Gastrocnemius medialis (tissue), 4 donors: ENCODE measurements around the gene SSC4D.
"Not testable (repeated sequence)": the region's sequence is repeated elsewhere in the genome, so short reads cannot be mapped to it uniquely, and the experiment has no call there.

Experiments
- POLR2A ChIP-seq, 2 donors: fragments of 450-650 bp; IDR thresholded peaks; one replicate each; pipeline ENCODE4 v1.6.1; 2017; ENCODE audit warnings: antibody characterized with exemption in 2 of 2, mild to moderate bottlenecking in 2 of 2, moderate library complexity in 2 of 2
- TF ChIP-seq, protein P1 (sequence below), 5 experiments: fragments of 450-650 bp in 3 of 5; fragments of 200-600 bp in 2 of 5; sonication (generic) in 2 of 5; IDR thresholded peaks in 4 of 5; conservative IDR thresholded peaks in 1 of 5; 1 replicate in 4 of 5; 2 replicates in 1 of 5; pipeline ENCODE4 v1.5.1; 2016 to 2019; ENCODE audit warnings: antibody characterized with exemption in 5 of 5, mild to moderate bottlenecking in 3 of 5, moderate library complexity in 3 of 5

DNA sequence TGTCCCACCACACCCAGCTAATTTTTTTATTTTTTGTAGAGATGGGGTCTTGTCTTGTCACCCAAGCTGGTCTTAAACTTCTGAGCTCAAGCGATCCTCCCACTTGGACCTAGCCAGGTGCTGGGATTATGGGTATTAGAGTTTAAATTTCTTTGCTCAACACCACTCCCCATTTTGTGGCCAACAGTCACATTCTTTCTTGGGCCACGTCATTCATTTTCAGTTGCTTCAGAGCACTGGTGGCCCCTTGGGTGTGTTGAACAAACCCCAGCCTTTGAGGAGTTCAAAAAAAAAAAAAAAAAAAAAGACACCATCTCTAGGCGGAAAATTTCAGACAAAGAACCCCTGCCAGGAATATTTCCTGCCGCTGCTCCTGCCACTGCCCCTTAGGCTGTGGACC lies 47.5 kb upstream of the SSC4D start:
- TF ChIP-seq, protein P1, sequence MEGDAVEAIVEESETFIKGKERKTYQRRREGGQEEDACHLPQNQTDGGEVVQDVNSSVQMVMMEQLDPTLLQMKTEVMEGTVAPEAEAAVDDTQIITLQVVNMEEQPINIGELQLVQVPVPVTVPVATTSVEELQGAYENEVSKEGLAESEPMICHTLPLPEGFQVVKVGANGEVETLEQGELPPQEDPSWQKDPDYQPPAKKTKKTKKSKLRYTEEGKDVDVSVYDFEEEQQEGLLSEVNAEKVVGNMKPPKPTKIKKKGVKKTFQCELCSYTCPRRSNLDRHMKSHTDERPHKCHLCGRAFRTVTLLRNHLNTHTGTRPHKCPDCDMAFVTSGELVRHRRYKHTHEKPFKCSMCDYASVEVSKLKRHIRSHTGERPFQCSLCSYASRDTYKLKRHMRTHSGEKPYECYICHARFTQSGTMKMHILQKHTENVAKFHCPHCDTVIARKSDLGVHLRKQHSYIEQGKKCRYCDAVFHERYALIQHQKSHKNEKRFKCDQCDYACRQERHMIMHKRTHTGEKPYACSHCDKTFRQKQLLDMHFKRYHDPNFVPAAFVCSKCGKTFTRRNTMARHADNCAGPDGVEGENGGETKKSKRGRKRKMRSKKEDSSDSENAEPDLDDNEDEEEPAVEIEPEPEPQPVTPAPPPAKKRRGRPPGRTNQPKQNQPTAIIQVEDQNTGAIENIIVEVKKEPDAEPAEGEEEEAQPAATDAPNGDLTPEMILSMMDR (IDR thresholded peaks at IDR 0.05 in 4 of 5, conservative IDR thresholded peaks at IDR 0.05 in 1 of 5), result not testable (repeated sequence)
- TF ChIP-seq POLR2A (IDR thresholded peaks at IDR 0.05), result not testable (repeated sequence)
